HUES6 (cell line): Measurements from ENCODE around the gene NRXN3.

ENCODE experiments used
- H3K27ac ChIP-seq: 2 replicates; pipeline ENCODE4 v1.7.0; 2013; ENCODE audit warnings: low read depth, mild to moderate bottlenecking, low read length, inconsistent platforms
- H3K27me3 ChIP-seq: 2 replicates; pipeline ENCODE4 v1.6.1; 2013; ENCODE audit warnings: low read length; ENCODE audit not compliant: control insufficient read depth, insufficient read depth
- H3K36me3 ChIP-seq: 2 replicates; pipeline ENCODE4 v1.6.1; 2013; ENCODE audit warnings: low read length; ENCODE audit not compliant: control insufficient read depth, insufficient read depth
- H3K4me1 ChIP-seq: 2 replicates; pipeline ENCODE4 v1.6.1; 2013; ENCODE audit warnings: low read length; ENCODE audit not compliant: control insufficient read depth, insufficient read depth
- H3K4me3 ChIP-seq: 2 replicates; pipeline ENCODE4 v1.5.1; 2013; ENCODE audit warnings: low read depth, low read length
- H3K9ac ChIP-seq: one replicate; pipeline ENCODE4 v1.6.1; 2013; ENCODE audit warnings: mild to moderate bottlenecking, low read length
- H3K9me3 ChIP-seq: 2 replicates; pipeline ENCODE4 v1.6.1; 2013; ENCODE audit warnings: low read depth, low read length; ENCODE audit not compliant: control insufficient read depth, insufficient read depth

The NRXN3 gene

GRCh38 chr14:78197051-78197450, 26.9 kb downstream of the NRXN3 start:
- Histone ChIP-seq H3K27me3 (no peaks in the 10 kb centered on the region), H3K4me1 (no peaks in the 10 kb centered on the region), H3K27ac (no peak overlapping the region), H3K9ac (no peak overlapping the region), H3K9me3 (no peaks in the 10 kb centered on the region), H3K36me3 (no peaks in the 10 kb centered on the region), H3K4me3 (no peak overlapping the region)

- Histone ChIP-seq H3K4me3 (no peak overlapping the region), H3K9ac (no peak overlapping the region), H3K36me3 (no peaks in the 10 kb centered on the region), H3K27me3 (no peaks in the 10 kb centered on the region), H3K9me3 (no peaks in the 10 kb centered on the region), H3K4me1 (peaks cover 4% of the 10 kb centered on the region; the same call in 1 of the 2 replicates), H3K27ac (no peak overlapping the region)
Observed at GRCh38 chr14:78202163-78202562, 32.0 kb downstream of the NRXN3 start.

- no peak overlapping the region for H3K9ac ChIP-seq
- H3K4me1 ChIP-seq, result peaks cover 4% of the 10 kb centered on the region; the same call in 1 of the 2 replicates
- H3K36me3 ChIP-seq, result no peaks in the 10 kb centered on the region
- H3K4me3 ChIP-seq, result no peak overlapping the region
- no peaks in the 10 kb centered on the region for H3K9me3 ChIP-seq
- H3K27me3 ChIP-seq, result no peaks in the 10 kb centered on the region
- H3K27ac ChIP-seq, result no peak overlapping the region
Observed at GRCh38 chr14:78202976-78203375, 32.8 kb downstream of the NRXN3 start.

GRCh38 chr14:78207414-78207813, 37.2 kb downstream of the NRXN3 start:
- no peaks in the 10 kb centered on the region for H3K36me3 ChIP-seq
- no peak overlapping the region for H3K9ac ChIP-seq

GRCh38 chr14:78220273-78220672, 50.1 kb downstream of the NRXN3 start:
- Histone ChIP-seq H3K36me3 (no peaks in the 10 kb centered on the region), H3K4me1 (no peaks in the 10 kb centered on the region), H3K9ac (no peak overlapping the region), H3K9me3 (no peaks in the 10 kb centered on the region), H3K4me3 (no peak overlapping the region), H3K27ac (no peak overlapping the region), H3K27me3 (no peaks in the 10 kb centered on the region)

More at GRCh38 chr14:78207414-78207813, 37.2 kb downstream of the NRXN3 start:
- Histone ChIP-seq H3K27ac (no peak overlapping the region), H3K4me3 (no peak overlapping the region), H3K9me3 (0 out of 2 replicates have a peak, but pooled peaks cover 3% of the 10 kb centered on the region), H3K4me1 (peaks cover 4% of the 10 kb centered on the region; the same call in 1 of the 2 replicates), H3K27me3 (no peaks in the 10 kb centered on the region)

- no peaks in the 10 kb centered on the region; the same call in 1 of the 2 replicates for H3K4me1 ChIP-seq
- H3K36me3 ChIP-seq, result no peaks in the 10 kb centered on the region
- no peak overlapping the region for H3K27ac ChIP-seq
- H3K4me3 ChIP-seq, result no peak overlapping the region
- no peaks in the 10 kb centered on the region for H3K9me3 ChIP-seq
- H3K9ac ChIP-seq, result no peak overlapping the region
- H3K27me3 ChIP-seq, result no peaks in the 10 kb centered on the region
Observed at GRCh38 chr14:78222746-78223145, 52.6 kb downstream of the NRXN3 start.

GRCh38 chr14:78227248-78228077, 57.3 kb downstream of the NRXN3 start:
- Histone ChIP-seq H3K9ac (no peak overlapping the region), H3K27ac (no peak overlapping the region), H3K36me3 (no peaks in the 10 kb centered on the region), H3K4me1 (no peaks in the 10 kb centered on the region; the same call in 1 of the 2 replicates), H3K27me3 (peaks cover 3% of the 10 kb centered on the region; the same call in 1 of the 2 replicates), H3K4me3 (no peak overlapping the region), H3K9me3 (no peaks in the 10 kb centered on the region)

GRCh38 chr14:78228702-78229327, 58.6 kb downstream of the NRXN3 start:
- Histone ChIP-seq H3K27me3 (peaks cover 3% of the 10 kb centered on the region; the same call in 1 of the 2 replicates), H3K36me3 (no peaks in the 10 kb centered on the region), H3K9me3 (no peaks in the 10 kb centered on the region), H3K9ac (no peak overlapping the region), H3K4me3 (no peak overlapping the region), H3K27ac (no peak overlapping the region), H3K4me1 (no peaks in the 10 kb centered on the region; the same call in 1 of the 2 replicates)

- H3K9ac ChIP-seq, result no peak overlapping the region
- H3K27me3 ChIP-seq, result peaks cover 3% of the 10 kb centered on the region; the same call in 1 of the 2 replicates
- H3K36me3 ChIP-seq, result no peaks in the 10 kb centered on the region
- no peaks in the 10 kb centered on the region; the same call in 1 of the 2 replicates for H3K4me1 ChIP-seq
- no peak overlapping the region for H3K27ac ChIP-seq
- no peaks in the 10 kb centered on the region for H3K9me3 ChIP-seq
- no peak overlapping the region for H3K4me3 ChIP-seq
Observed at GRCh38 chr14:78232231-78233000, 62.2 kb downstream of the NRXN3 start.

- H3K27ac ChIP-seq, result no peak overlapping the region
- no peaks in the 10 kb centered on the region for H3K9me3 ChIP-seq
- no peak overlapping the region for H3K9ac ChIP-seq
- no peak overlapping the region for H3K4me3 ChIP-seq
- H3K27me3 ChIP-seq, result no peaks in the 10 kb centered on the region
- no peaks in the 10 kb centered on the region for H3K4me1 ChIP-seq
- H3K36me3 ChIP-seq, result no peaks in the 10 kb centered on the region
Observed at GRCh38 chr14:78238141-78238540, 68.0 kb downstream of the NRXN3 start.
